Stimulated activated CD4-positive, alpha-beta T cell treated with anti-CD3 and anti-CD28 coated beads, Interleukin-1b, Interleukin-23, amount 100 ng/mL, for 48 hours (primary cell): ENCODE measurements around the gene EDC3.
"Not testable (repeated sequence)": the region's sequence is repeated elsewhere in the genome, so short reads cannot be mapped to it uniquely, and the experiment has no call there.

ENCODE experiments used
- DNase-seq: peaks from one replicate; pipeline ENCODE4 v3.0.0-alpha.2; 2020

The EDC3 gene

GRCh38 chr15:74604983-74605794, 90.6 kb downstream of the EDC3 start:
- DNase-seq, result no peak

GRCh38 chr15:74603789-74604705, 91.8 kb downstream of the EDC3 start:
- DNase-seq, result no peak

DNA sequence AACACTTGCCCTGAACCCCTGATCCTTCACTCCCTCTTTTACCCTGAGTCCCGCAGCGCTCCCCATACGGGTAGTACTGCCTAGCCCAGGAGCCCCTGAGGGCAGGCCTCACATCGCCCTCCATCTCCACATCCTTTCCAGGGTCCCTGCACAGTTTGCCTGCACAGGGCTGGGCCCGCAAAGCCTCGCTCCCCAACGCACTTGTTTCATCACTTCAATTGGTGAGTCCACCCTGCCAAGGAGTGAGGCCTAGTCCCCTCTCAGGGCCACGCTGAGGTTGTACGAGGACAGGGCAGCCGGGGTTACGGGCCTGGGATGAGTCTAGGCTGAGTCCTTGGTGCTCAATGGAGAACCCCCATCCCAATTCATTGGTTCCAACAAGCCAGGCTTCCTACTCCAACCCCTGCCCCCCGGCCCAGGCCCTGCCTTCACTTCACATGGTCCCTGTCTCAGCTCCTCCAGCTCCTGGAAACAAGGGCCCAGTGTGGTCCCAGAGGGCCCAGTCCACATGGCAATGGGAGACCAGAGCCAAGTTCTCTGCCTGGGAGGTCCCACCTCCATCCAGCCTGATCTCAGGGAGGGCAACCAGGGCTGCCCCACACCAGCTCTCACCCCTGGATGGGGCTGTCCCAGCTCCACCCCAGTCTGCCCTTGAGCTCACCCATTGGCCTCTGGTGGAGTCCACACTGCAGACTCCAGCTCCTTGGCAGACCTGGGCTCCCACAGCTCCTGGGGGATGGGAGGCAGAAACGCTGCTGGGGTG, 92.6 kb downstream of the EDC3 start:
- no peak for DNase-seq

DNA sequence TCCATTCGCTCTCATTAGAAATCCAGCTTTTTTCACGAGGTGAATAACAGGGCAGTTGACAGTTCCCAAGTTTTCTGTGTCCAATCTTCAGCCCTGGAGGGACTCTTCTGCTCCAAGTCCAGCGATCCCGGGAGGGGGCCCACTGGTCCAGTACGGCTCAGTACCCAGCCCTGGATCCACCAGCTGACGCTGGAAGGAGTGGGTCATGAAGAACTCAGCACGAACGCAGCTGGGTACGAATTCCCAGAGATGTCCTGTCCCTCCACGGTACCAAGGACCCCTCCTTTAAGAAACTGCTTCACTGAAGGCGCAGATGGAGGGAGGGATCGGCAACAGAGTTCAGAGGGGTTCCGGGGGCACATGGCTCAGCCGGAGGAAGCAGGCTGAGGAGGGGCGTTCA, 96.7 kb downstream of the EDC3 start:
- DNase-seq, result no peak

- peak; percentile 89 for DNase-seq
These were observed 97.5 kb downstream of the EDC3 start for GRCh38 chr15:74598126-74598842.

DNA sequence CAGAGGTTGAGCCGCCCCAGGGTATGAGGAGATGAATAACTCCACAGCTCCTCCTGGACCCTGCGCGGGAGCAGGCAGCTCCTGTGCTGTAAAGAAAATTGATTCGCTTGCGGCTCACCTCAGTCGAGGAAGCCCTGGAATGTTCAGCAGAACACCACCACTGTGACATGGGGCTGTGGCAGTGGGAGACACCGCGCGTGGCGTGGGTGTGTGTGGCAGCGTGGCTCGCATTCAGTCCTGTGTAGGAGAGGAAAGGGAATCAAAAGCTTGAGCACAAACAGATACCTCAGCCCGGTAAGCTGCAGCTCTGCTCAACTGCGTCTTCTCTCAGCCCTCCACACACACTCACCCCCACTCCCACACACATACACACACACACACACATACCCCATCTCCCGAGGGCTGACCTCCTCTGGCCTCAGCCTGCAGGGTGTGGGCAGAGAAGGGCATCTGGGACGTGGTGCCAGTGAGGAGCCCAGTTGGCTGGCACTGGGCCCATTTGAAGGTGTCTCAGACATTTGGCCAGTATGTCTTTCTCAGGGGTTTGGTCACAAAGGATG, 98.6 kb downstream of the EDC3 start:
- not testable (repeated sequence) for DNase-seq

- not testable (repeated sequence) for DNase-seq
These were observed 99.1 kb downstream of the EDC3 start for GRCh38 chr15:74596736-74597135.

DNA sequence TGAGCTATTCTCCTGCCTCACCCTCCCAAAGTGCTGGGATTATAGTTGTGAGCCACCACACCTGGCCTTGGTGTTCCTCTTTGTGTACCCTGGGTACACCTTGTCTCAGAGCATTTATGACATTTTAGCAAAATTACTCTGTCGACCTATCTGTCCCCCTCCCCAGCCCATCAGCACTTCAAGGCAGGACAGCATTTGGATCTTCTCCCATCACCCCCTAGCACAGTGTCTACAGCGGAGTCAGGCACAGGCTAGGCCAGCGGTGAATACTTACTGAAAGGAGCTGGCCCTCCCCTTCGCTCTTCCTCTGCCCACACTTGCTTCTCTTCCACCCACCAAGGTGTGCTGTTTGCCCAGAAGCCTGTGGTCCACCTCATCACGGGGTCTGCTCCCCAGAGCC, 100.6 kb downstream of the EDC3 start:
- DNase-seq, result no peak

DNA sequence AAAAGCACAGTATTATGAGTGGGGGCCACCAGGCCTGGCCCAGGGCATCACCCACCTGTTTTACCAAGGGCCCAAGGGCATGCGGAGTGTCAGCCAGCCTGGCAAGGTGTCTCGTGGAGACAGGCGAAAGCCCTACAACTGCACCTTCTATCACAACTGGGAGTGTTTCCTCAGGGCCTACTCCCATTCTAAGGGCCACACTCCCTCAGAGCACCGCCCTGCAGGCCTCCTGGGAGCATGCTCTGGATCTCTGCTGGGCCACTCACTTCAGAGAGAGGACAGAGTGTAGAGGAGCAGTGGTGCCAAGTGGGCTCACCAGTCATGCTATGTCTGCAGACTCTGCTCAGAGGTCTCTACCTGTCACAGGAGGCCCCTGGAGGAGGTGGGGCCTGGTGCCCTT, 101.4 kb downstream of the EDC3 start:
- no peak for DNase-seq

DNA sequence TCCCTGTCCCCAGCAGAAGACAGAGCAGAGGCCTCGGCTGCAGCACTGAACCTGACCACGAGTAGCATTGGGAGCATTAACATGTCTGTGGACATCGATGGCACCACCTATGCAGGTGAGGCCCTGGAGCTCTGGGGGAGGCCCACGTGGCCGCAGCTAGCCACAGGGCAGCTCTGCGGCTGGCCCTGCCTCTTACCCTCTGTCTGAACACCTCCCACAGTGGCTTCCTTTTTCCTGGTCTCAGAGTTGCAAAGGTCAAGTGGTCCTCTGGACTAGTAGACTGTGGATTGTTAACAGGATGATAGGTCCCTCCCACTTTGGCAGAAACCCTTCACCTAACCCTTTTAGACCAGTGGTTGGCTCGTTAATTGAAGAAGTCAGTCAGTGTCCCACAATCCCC, 102.7 kb downstream of the EDC3 start:
- DNase-seq, result no peak

DNA sequence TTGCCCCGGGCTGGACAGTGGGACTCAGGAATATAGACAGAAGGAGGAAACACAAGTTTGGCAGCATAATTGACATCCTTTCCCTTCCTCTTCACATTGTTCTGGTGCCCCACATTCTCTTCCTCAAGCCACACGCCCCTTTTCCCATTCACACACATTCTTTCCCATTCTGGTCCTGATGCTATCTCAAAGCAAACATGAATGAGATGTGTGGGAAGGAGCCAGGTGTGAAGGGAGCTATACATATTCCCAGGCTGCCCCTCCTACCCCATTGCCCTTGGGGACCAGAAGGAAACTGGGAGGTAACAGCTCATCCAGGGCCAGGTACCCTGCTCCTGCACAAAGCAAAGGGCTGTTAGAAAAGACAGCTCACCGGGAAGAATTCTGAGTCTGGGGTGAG, 103.6 kb downstream of the EDC3 start:
- DNase-seq, result no peak

DNA sequence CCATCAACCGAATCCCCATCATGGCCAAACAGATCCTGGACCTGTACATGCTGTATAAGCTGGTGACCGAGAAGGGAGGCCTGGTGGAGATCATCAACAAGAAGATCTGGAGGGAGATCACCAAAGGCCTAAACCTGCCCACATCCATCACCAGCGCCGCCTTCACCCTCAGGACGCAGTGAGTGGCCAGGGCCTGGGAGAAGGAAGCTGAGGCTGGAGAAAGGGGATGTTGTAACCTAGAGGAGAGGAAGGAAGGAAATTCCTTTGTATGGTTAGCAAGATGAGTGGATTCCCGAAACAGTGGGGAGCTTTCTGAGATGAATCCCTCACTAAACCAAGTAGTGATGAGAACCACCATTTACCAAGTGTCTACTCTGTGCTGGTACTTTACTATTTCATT, 106.0 kb downstream of the EDC3 start:
- DNase-seq, result no peak

DNA sequence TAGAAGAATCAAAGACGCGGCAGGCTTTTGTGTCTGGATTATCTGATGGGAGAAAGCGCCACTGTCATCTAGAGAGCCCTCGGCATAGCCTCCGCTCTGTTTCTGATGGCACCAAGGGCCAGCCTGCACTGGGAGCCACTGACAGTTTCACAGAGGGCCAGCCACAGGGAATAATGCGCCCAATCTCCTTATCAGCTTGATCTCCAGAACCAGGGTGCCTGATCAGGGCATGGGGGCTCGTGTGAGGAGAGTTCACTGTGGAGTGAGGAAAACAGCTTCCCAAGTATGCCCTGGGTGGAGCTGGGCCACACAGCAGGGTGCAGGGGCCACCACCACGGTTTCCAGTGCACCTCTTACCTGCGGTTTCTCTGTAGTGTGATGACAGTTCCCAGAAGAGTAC, 110.0 kb downstream of the EDC3 start:
- no peak for DNase-seq

DNA sequence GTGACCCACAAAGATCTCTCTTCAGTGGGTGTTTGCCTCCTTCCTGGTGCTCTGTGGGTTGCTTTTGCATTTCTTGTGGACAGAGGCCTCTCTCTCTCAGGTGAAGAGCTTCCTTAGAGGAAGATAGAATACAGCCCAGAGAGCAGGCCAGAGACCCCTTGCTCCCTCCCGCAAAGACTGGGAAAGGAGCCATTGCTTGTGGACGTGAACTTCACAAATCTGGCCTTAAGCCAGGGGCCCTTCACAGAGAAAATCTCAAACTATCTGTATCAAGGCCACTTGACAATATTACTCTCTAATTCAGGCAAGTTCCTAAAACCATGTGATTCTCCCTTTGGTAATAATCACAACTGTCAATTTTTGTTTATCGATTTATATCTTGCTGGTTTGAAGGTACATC, 110.6 kb downstream of the EDC3 start:
- no peak for DNase-seq

- DNase-seq, result no peak
These were observed 111.0 kb downstream of the EDC3 start for GRCh38 chr15:74584779-74585178.

DNA sequence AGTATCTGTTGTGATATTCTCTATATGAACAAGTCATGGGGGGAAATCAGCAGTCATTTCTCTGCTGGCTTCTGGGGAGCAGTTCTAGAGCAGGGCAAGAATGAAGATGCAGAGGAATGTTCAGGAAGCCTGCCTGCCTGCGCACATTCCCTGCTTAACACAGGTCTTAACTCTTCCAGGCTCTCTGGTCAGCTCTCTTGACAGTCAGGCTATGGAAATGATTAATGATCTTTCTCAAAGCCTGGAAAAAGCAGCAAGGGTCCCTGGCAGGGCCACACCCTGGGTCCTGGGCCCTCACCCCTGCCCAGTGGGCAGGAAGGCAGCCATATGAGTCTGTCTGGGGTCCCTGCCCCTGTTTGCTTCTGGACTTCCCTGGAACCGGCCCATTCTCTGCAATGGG, 111.6 kb downstream of the EDC3 start:
- DNase-seq, result no peak
